Islet of Langerhans (tissue), 1 donor: Measurements from ENCODE around the gene CSTB.

Source experiments
- FAIRE-seq: peaks from one replicate; lab custom pipeline; 2011; peaks lifted over from hg19 to GRCh38; lab: Jason Lieb, UNC

CSTB gene

DNA sequence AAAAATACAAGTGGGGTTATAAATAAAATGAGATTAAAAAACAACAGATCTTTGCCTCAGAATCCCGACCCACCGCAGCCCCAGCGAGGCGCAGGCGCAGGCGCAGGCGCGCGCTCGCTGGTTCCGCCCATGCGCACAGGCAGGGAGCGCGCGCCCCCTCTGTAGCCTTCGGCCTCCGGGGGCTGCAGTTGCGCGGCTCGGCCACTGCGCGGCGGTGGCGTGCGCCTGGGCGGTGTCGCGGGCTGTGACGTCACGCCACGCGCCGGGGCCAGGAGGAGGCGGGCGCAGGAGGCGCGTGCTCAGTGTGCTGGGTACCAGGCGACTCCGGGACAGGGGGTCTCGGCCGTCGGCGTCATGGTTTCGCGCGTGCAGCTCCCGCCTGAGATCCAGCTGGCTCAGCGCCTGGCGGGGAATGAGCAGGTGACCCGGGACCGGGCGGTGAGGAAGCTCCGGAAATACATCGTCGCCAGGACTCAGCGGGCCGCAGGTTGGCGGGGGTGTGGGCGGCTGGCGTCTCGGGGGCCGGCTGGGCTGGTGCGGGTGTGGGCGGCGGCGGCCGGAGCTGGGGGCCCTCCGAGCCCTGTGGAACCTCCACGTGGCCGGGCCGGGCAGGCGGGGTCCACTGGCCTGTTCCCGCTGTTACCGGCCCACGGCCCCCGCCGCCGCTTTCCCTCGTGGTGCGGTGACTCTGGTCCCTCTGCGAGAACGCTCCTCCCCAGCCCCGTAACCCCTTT, 13.3 kb upstream of the CSTB start, which contains the start of gene RRP1:
RRP1 (plus strand) TSS at position 302 of the 734 bp plus-strand sequence; CDS start at position 355, 53 bp downstream.
- no peak for FAIRE-seq

DNA sequence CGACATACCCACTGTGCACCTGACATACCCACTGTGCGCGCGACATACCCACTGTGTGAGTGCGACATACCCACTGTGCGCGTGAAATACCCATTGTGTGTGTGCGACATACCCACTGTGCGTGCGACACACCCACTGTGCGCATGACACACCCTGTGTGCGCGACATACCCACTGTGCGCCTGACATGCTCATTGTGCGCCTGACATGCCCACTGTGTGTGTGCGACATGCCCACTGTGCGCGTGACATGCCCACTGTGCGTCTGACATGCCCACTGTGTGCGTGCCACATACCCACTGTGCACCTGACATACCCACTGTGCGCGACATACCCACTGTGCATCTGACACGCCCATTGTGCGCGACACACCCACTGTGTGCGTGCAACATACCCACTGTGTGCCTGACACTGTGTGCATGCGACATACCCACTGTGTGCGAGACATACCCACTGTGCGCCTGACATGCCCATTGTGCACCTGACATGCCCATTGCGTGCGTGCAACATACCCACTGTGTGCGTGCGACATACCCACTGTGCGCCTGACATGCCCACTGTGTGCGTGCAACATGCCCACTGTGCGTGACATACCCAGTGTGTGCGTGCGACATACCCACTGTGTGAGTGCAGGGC, 10.8 kb upstream of the CSTB start:
- FAIRE-seq: no peak

DNA sequence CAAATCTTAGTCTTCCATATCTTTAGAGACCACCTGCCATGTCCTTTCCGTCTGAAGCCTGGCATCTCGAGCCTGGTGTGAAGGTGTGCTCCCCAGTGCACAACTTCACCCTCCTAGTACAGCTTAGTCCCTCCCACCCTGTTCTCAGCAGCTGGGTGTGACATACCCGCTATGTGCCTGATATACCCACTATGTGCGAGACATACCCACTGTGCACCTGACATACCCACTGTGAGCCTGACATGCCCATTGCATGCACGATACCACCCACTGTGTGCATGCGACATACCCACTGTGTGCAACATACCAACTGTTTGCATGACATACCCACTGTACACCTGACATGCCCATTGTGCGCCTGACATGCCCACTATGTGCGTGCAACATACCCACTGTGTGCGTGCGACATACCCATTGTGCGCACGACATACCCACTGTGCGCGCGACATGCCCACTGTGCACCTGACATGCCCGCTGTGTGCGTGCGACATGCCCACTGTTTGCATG, 10.2 kb upstream of the CSTB start:
- FAIRE-seq: no peak

DNA sequence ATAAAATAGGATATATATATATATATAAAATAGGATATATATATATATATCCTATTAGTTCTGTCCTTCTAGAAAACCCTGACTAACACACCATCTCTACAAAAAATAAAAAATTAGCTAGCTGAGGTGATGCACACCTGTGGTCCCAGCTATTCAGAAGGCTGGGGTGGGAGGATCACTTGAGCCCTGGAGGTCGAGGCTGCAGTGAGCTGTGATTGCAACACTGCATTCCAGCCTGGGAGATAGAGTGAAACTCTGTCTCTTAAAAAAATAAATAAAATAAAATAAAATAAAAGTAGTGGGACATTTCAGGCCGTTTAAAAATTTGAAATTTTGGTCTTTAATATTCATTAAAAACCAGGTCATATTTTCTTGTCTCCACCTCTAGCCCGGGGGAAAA, 9.0 kb upstream of the CSTB start:
- FAIRE-seq: no peak

DNA sequence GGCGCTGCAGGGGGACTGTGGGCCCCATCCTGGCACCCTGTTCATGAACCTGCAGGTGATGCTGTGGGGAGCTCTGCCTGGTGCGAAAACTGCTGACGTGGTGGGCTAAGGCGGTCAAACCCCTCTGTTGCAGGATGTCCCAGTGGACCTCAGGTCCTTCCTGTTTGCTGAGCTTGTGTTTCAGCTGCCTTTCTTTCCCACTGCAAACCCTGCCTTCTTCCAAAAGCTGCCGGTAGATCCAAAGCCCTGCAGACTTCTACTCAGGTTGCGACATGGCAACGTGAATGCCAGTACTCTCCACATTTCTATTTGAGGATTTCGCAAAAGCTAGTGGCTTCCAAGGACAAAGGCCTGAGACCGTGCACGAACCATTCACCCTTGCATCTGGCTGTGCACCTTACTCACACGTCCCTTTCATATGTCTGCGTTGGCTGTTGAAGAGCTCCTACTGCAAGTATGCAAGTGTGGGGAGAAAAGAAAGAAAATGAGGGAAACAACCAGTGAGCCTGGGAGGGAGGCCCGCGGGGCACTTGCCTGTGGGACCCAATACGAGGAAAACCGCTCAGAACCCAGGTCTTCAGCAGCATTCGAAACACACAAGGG, 7.1 kb upstream of the CSTB start:
- FAIRE-seq: no peak

DNA sequence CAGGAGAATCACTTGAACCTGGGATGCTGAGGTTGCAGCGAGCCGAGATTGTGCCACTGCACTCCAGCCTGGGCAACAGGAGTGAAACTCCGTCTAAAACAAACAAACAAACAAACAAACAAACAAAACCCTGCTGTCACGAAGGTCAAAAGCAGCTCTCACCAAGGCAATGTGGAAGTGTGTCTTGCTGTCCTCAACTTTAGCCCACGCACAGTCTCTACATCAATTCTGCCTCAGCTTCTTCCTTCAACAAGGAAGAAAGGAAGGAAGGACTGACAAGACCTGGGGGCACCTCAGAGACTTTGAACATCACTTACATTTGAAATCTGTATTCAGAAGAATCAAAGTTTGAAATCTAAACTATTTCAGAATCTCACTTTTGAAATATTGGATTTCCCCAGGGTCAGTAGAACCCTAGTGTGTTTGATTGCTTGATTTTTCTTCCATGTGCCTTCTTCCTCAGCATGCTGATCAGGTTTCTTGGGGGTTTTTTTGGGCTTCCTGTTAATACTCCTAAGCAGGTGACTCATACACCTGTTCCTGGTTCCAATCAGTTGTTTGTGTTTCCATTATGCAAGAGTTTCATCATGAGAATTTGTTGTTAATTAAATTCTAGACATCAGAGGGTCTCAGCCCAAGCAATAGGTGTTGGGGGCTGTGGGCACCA, 6.5 kb upstream of the CSTB start:
- FAIRE-seq: no peak

DNA sequence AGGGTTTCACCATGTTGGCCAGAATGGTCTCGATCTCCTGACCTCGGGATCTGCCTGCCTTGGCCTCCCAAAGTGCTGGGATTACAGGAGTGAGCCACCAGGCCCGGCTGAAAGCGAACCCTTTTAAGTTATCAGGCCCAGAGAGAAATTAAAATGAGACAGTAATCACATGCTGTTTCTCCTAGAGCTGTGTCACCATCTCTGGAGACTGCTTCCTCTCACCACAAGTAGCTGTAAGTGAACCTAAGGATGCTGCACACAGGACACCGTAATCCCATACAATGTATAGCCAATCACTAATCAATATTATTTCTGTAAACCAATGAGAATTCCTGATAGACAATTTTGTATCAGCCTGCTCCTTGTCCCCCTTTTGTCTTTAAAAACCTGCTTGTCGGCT, 5.7 kb upstream of the CSTB start:
- FAIRE-seq: no peak

DNA sequence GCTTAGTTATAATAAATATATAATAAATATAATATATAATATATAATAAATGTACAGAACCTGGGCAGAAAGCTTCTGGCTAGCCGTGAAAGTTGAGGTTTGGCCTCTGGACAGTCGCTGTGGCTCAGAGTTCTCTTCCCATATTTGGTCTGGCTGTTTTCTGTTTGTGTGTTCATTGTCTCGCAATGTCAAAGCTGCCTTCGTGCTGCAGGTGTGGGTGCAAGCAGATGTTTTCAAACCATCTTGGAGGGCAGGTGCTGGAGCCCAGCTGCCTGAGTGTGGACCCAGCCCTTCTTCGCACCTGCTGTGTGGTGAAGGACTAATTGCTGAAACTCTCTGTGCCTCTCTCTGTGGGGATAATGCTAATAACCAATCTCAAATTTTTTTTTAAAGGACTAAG, 3.6 kb upstream of the CSTB start:
- no peak for FAIRE-seq

DNA sequence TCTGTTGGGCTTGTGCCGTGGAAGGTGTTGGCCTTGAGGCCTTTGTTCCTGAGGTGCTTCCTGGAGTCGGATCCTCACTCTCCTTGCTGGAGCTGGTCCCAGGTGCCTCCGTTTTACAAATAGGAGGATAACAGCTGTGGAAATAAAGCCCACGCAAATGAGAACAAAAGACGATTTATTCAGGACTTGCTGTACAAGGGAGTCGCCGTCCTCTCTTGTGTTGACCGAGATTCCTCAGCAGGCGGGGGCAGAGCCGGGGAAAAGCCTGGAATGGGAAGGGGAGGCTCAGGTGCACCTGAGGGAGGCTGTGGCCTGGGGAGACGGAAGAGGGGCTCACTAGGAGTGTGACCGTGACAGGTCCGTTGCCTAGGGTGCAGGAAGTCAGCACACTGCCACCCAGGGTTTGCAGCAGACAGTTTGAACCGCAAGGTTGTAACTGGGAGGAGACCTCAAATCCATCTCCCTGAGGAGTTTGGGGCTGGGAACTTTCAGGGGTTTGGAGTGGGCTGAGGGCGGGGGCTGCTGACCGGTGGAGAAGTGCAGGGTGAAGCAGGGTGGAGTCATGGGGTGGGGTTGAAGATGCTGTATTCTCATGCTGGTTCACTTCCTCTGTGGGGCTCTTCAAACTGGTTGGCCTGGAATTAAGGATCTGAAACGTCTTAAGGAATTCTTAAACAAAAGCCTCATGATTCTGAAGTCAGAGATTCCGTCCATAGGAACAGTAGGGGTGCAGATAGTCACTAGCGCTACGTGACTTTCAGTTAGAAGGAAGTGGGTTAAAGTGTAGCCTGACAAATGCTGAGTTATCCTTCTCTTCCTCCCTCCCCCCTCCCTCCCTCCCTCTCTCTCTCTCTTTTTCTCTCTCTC, 2.6 kb upstream of the CSTB start:
- FAIRE-seq: no peak

DNA sequence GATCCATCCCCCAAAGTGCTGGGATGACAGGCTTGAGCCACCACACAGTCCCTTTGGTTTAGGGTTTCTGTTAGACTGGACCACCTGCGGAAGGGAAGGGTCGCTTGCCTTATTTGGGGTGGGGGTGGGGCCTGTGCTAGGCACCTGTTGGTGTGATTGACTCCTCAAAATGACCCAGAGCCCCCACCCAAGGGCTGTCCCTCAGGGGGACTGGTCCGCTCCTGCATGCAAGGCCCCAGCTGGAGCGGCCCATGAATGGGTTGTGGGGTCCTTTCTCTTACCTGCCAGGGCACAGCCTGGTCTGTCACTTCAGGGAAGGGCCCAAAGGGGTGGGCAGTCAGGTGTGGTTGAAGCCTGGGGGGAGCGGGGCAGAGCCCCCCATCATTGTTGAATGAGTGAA, 1.8 kb upstream of the CSTB start:
- no peak for FAIRE-seq

DNA sequence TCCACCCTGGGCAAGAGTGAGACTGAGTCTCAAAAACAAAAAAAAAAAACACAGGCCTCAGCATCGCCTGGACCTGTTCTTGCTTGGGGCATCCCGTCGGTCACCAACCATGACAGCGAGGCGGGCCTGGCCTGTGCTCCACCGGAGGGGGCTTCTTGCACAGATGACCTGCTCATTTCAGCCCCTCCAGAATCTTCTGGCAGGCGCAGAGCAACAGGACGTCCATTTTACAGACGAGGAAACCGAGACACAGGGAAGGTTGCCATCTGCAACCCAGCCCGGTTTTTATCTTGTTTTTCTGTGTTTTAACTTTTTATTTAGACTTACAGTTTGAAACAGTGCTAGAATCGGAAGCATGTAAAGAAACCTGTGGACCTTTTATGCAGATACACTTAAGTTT, 918 bp downstream of the CSTB start:
- no peak for FAIRE-seq

DNA sequence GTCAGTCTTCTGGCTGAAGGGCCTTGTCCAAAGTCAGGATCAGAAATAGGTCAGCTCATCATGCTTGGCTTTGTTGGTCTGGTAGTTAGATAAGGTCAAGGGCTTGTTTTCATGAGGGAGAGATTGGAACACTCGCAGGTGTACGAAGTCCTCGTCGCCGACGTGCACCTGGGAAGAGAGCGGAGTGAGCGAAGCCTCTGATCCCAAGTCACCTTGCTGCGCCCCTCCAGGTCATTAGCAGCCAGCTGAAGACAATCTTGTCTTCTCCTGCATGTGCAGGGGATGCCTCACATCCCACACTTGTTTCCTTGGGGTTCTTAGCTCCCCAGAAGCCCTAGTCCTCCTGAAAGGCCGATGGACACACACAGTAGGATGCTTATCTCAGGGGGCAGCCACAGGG, 1.9 kb downstream of the CSTB start:
- FAIRE-seq: no peak

DNA sequence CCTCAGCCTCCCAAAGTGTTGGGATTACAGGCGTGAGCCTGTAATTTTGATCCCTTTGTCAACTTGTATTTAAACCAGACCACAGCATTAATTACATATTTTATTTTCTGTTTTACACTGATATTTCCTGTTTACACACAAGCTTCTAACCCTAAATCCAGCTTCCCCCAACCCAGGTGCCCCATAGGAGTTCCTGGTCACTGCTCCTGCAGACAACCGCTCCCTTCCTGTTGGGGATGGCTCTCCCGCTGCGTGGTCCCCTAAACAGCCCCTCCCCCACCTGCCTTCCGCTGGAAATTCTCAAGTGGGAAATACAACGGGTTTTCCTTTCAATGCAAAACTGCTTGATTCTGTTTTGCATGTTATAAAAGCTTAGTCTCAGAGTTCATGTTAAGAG, 3.7 kb downstream of the CSTB start:
- no peak for FAIRE-seq

DNA sequence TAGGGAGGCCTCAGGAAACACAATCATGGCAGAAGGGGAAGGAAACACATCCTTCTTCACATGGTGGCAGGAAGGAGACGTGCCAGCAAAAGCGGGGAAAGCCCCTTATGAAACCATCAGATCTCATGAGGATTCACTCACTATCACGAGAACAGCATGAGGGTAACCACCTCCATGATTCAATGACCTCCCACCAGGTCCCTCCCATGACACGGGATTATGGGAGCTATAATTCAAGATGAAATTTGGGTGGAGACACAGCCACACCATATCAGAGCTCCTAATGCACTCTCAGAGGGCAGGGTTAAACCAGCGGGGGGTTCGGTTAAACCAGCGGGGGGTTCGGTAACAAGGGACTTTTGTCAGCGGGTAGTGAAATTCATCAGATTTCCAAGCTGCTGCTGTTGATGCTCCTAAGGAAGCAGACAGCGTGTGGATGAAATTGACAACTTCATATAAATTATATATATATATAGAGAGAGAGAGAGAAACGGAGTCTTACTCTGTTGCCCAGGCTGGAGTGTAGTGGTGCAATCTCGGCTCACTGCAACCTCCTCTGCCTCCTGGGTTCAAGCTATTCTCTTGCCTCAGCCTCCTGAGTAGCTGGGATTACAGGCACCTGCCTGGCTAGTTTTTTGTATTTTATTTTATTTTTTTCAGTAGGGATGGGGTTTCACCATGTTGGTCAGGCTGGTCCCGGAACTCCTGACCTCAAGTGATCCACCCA, 4.2 kb downstream of the CSTB start:
- FAIRE-seq: no peak

DNA sequence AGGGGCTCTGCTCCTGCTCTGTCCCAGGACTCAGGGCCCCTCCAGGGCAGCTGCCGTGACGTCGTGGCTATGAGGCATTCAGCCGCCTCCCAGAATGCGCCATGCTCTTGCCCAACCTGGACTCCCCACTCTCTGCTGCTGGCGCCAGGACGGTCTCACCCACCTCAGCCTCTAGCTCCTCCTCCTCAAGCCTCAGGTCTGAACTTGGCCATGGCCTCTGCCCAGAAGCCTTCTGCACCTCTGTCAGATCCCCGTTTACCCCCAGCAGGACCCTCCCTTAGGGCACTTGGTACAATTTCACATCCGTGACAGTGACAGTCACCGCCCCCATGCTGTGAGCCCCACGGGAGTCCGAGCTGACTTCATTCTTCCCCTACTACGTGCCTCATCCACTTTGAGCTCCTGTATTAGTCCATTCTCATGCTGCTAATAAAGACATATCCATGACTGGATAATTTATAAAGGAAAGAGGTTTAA, 4.9 kb downstream of the CSTB start:
- no peak for FAIRE-seq

DNA sequence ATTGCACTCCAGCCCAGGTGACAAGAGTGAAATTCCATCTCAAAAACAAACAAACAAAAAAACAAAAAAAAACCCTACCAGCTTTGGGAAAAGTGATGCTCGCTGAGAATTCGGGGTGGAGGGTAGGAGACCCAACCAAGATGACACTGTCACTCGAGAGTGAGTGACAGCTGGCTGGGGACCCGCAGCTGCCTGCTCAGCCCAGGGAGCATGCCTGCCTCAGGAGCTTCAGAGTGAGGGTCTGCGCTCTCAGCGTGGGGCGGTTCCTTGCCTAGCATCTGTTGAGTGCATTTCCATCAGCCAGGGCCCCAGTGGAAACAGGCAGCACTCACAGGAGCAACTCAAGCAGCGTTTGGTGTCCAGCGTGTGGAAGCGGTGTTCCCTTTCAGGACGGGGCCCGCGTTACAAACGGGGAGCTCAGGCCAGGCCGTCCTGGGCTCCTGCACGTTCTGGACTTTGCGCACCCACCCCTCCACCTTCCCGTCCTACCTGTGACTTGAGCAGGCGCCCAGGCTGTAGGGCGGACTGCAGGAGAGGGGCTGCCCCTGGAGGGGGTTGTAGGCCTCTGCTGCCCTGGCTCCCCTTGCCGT, 5.9 kb downstream of the CSTB start:
- no peak for FAIRE-seq

DNA sequence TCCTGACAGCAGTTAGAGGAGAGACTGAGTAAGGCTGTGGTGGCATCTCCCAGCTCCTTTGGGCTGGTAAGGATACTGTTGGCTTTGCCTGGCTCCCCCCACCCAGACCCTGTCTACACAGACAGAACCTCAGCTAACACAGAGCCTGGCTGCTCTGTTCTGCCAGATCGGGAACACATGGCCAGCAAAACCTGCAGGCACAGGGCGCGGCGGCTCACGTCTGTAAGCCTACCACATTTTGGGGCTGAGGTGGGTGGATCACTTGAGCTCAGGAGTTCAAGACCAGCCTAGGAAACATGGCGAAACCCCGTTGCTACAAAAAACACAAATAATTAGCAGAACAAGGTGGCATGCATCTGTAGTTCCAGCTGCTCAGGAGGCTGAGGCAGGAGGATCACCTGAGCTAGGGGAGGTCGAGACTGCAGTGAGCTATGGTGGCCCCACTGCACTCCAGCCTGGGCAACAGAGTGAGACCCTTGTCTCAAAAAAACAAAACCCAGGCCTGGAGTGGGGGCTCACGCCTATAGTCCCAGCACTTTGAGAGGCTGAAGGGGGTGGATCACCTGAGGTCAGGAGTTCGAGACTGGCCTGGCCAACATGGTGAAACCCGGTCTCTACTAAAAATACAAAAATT, 6.7 kb downstream of the CSTB start:
- no peak for FAIRE-seq

DNA sequence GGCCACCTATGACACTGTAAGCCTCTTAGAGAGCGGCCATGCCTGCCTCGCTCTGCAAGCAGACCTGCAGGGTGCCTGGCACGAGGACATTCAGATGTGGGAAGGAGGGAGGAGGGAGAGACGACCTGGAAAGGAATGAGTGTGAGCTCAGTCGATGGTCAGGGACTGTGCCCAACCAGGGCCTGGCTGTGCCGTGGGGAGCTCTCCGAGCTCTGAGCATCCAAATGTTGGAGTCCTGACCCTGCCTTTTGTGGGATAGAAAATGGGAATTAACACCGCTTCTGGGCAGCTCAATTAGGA, 7.3 kb downstream of the CSTB start:
- no peak for FAIRE-seq

DNA sequence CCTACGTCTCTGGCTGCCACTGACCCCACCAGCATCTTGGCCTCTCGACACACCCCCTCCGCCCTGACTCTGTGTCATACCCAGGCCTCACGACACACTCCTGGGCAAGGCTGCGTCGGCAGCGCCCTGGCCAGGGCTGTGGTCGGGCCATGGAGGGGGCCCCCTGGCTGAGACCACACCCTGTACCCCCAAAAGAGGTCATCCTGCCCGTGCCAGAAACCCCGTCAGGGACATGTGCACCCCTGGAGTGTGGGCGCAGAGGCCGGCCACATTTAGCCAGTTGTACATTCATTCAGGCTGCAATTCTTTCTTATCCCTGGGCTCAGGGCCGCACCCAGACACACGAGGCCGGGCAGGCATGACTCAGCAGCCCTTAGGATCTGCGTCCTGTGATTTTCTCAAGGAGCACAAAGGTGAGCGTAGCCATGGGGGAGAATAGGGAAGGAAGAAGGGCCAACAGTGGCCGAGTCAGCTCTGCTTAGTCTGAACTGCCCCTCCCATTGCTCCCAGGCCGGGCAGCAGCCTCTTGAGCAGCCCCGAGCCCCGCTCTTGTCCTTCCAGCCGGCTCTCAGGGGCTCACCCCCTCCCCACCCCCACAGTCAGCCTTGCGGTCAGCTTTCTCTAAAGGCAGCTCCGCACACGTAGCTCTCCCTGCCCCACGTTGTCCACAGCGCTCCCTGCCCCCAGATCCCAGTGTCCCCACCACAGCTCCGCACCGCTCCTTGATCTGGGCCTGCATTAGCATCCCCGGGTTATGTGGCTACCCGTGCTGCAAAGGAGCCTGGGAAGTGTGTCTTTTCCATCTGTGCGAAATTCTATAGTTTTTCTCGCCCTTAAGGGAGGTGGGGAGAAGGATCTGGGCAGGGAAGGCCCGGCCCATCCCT, 7.9 kb downstream of the CSTB start:
- no peak for FAIRE-seq
